Measurements from ENCODE around the gene KIF18B. TPM values are rescaled to one million over a fixed set of nuclear protein-coding genes. Genes with fewer than 3 reads are reported as not detected.

The KIF18B gene
- total RNA-seq, 1 donor from 2014 or later = 3.9 TPM

DNA sequence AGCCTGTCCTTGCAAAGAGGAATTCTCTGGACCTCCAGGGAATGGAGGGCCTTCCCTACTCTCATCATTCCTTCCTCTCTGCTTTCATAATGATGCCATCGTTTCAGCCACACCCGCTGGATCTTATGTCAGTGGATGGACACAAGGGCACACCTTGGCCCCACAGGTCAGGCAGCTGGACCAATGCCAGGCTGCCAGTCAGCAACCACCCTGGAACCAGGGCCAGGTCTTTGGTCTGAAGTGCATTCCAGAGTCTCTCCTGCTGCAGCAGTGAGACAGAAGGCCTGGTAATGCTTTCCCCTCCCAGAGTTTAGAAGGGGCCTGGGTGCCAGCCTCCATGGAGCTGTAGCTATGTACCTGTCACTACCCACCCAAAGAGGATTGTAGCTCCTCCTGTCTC, 13.1 kb upstream of the KIF18B start:
- H3K4me1 Mint-ChIP-seq (ENCODE audit: low read depth) = peaks cover 16% of the 10 kb centered on the region
- TF ChIP-seq, protein P1, sequence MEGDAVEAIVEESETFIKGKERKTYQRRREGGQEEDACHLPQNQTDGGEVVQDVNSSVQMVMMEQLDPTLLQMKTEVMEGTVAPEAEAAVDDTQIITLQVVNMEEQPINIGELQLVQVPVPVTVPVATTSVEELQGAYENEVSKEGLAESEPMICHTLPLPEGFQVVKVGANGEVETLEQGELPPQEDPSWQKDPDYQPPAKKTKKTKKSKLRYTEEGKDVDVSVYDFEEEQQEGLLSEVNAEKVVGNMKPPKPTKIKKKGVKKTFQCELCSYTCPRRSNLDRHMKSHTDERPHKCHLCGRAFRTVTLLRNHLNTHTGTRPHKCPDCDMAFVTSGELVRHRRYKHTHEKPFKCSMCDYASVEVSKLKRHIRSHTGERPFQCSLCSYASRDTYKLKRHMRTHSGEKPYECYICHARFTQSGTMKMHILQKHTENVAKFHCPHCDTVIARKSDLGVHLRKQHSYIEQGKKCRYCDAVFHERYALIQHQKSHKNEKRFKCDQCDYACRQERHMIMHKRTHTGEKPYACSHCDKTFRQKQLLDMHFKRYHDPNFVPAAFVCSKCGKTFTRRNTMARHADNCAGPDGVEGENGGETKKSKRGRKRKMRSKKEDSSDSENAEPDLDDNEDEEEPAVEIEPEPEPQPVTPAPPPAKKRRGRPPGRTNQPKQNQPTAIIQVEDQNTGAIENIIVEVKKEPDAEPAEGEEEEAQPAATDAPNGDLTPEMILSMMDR (IDR thresholded peaks at IDR 0.05) = no peak
- no peak for DNase-seq (ENCODE audit: low spot score)
- no peak overlapping the region for H3K4me3 Mint-ChIP-seq (ENCODE audit: unreplicated experiment)
- H3K36me3 Mint-ChIP-seq (ENCODE audit: low read depth) = no peaks in the 10 kb centered on the region
- peak overlapping the region; percentile 49 for H3K27ac Mint-ChIP-seq (ENCODE audit: unreplicated experiment)
- H3K27me3 Mint-ChIP-seq (ENCODE audit: low read depth) = peaks cover 4% of the 10 kb centered on the region
- H3K9me3 Mint-ChIP-seq (ENCODE audit: low read depth) = no peaks in the 10 kb centered on the region

GRCh38 chr17:44959821-44960531, 12.4 kb upstream of the KIF18B start:
- H3K27me3 Mint-ChIP-seq (ENCODE audit: low read depth) = peaks cover 4% of the 10 kb centered on the region
- no peak overlapping the region for H3K27ac Mint-ChIP-seq (ENCODE audit: unreplicated experiment)
- no peaks in the 10 kb centered on the region for H3K9me3 Mint-ChIP-seq (ENCODE audit: low read depth)
- DNase-seq (ENCODE audit: low spot score) = no peak
- no peak overlapping the region for H3K4me3 Mint-ChIP-seq (ENCODE audit: unreplicated experiment)
- no peaks in the 10 kb centered on the region for H3K36me3 Mint-ChIP-seq (ENCODE audit: low read depth)
- TF ChIP-seq, protein P1 (IDR thresholded peaks at IDR 0.05) = no peak
- H3K4me1 Mint-ChIP-seq (ENCODE audit: low read depth) = peaks cover 17% of the 10 kb centered on the region

DNA sequence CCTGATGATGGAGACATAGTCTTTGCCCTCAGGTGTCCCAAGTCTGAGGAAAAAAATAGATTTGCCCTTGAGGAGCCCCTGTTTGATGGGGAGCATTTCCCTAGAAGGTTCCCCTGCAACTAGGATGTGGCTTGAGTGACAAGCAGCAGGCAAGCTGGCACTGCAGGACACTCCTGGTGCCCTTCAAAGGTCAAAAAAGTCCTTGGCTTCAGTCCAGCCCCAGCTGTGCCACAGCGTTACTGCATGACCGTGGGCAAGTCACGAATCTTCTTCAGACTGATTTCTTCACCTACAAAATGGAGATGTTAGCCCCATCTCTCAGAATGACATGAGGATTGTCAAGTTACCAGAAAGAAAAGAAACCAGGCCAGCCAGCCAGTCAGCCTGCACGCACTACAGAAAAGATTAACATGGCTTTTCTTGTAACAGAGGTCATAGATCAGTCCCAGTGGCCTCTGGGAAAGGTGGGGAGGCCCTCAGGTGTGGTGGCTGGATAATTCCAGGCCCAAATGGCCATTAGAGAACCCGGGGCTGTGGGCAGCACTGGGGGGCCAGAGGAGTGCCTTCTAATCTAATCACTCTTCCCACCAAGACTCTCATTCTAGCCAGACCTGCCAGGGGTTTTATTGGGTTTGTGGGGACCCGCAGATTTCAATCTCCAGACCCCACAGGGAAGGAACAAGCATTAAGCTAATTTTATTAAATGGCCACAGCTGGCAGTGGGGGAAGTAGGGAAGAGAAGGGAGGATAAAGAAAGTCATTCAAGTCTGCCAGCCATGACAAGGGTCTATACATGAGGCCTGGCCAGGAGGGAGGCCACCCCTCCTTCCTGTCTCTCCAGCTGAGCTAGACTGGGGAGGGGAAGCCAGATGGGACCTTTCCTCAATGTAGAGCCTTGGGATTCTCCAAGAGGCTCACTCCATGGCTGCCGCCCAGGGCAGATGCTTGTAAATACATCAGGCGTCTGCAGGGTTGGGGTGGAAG, 9.7 kb upstream of the KIF18B start:
- DNase-seq (ENCODE audit: low spot score) = peak; percentile 48
- no peaks in the 10 kb centered on the region for H3K9me3 Mint-ChIP-seq (ENCODE audit: low read depth)
- H3K4me3 Mint-ChIP-seq (ENCODE audit: unreplicated experiment) = no peak overlapping the region
- TF ChIP-seq, protein P1 (IDR thresholded peaks at IDR 0.05) = no peak
- no peak overlapping the region for H3K27ac Mint-ChIP-seq (ENCODE audit: unreplicated experiment)
- no peaks in the 10 kb centered on the region for H3K27me3 Mint-ChIP-seq (ENCODE audit: low read depth)
- H3K36me3 Mint-ChIP-seq (ENCODE audit: low read depth) = no peaks in the 10 kb centered on the region
- peaks cover 17% of the 10 kb centered on the region for H3K4me1 Mint-ChIP-seq (ENCODE audit: low read depth)

DNA sequence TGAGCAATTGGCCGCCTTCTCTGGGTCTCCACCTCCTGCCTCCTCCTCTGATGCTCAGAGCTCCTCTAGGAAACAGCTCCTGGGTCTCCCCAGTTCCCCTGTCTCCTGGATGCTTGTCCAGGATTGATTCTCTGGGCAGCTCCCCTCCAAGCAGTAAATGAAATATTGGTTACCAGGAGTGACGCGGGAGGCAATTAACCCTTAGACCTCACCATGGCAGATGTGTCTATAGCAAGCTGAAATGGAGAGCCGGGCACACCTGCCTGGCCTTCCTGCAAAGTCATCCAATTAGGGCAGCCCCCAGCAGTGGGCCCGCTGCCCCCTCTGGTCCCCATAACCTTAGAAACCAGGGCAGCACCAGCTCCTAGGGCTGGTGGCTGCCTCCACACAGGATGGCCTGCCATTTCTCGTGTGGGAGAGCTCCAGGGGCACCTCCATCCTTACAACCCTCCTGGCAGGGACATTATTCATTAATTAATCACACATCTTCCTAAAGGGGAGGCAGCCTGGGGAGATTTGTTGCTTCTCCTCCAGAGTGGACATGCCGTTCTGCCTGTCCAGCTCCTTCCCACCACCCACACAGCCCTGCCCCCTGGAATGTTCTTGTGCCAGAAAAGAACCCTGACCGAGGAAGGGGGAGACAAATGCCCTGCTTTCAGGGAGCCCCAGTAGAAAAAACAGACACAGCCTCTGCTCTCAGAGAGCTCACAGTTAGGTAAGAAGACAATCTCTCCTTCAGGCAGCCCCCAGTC, 8.3 kb upstream of the KIF18B start:
- H3K9me3 Mint-ChIP-seq (ENCODE audit: low read depth) = no peaks in the 10 kb centered on the region
- H3K4me1 Mint-ChIP-seq (ENCODE audit: low read depth) = peaks cover 15% of the 10 kb centered on the region
- no peaks in the 10 kb centered on the region for H3K27me3 Mint-ChIP-seq (ENCODE audit: low read depth)
- H3K36me3 Mint-ChIP-seq (ENCODE audit: low read depth) = no peaks in the 10 kb centered on the region
- no peak overlapping the region for H3K27ac Mint-ChIP-seq (ENCODE audit: unreplicated experiment)
- no peak overlapping the region for H3K4me3 Mint-ChIP-seq (ENCODE audit: unreplicated experiment)
- TF ChIP-seq, protein P1 (IDR thresholded peaks at IDR 0.05) = no peak
- peak; percentile 28 for DNase-seq (ENCODE audit: low spot score)

Data from chondrocyte (in vitro differentiated cells).